ENCODE measurements around the gene CCDC192. TPM values are rescaled to one million over a fixed set of nuclear protein-coding genes. Genes with fewer than 3 reads are reported as not detected.

Gene CCDC192
- total and polyA plus RNA-seq, 2 of the 4 experiments (the other 2 are of a cell fraction), result not detected

DNA sequence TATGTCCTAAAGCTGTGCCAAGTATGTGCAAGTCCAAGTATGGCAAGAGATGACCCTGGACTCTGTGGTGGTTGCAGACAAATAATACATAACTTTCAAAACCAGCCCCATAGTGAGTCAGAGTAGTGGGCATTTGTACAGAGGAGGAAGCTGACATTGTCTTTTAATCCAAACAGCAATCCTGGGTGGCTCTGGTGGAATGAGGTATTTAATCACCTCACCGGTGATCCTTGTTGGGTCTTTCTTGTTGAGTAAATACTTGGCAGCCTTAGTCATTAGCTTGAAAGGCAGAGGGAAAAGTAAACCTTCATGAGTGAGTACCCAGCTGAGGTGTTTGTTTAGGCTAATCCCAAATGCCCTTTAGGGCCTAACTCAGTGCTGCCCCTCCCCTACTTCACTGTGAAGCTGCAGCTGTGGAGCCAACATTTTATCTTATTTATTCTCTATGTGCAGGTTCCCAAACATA, 231.6 kb downstream of the CCDC192 start:
- Histone ChIP-seq H3K9me3 (ENCODE audit: control insufficient read depth, insufficient read depth, low read length) (no peaks in the 10 kb centered on the region), H2BK20ac (ENCODE audit: low read depth, low read length) (no peak overlapping the region), H2BK5ac (ENCODE audit: low read depth, low read length, poor library complexity, severe bottlenecking) (no peak overlapping the region), H4K5ac (ENCODE audit: low read depth, low read length) (no peak overlapping the region), H2AK9ac (replicated peaks; ENCODE audit: low read depth, low read length, poor library complexity) (no peak overlapping the region), H3K4me2 (ENCODE audit: low read depth, low read length) (no peak overlapping the region), H3K18ac (ENCODE audit: low read depth, low read length) (no peak overlapping the region), H3K9ac (ENCODE audit: low read depth, low read length) (no peak overlapping the region), H2BK15ac (ENCODE audit: low read depth, low read length) (no peak overlapping the region), H3K4me1 (ENCODE audit: control insufficient read depth, insufficient read depth, low read length) (peaks cover 2% of the 10 kb centered on the region; the same call in 1 of the 2 replicates), H4K20me1 (ENCODE audit: insufficient read depth, low read length) (no peaks in the 10 kb centered on the region), H3K23ac (ENCODE audit: low read depth, low read length) (no peak overlapping the region), H3K27ac (ENCODE audit: insufficient read depth, low read length) (no peak overlapping the region), H2AK5ac (ENCODE audit: low read depth, low read length) (no peak overlapping the region), H3K4ac (ENCODE audit: low read depth, low read length) (no peak overlapping the region), H3K36me3 (ENCODE audit: control insufficient read depth, insufficient read depth, low read length) (no peaks in the 10 kb centered on the region), H3K4me3 (ENCODE audit: insufficient read depth, low read depth, low read length) (no peak overlapping the region), H3K79me1 (ENCODE audit: low read depth in 1 of 2, low read length in 2 of 2) (no peaks in the 10 kb centered on the region), H3K9me1 (ENCODE audit: insufficient read depth, low read length) (no peaks in the 10 kb centered on the region), H3K14ac (replicated peaks; ENCODE audit: low read depth, low read length) (no peak overlapping the region), H4K91ac (ENCODE audit: insufficient read depth, low read depth, low read length) (no peak overlapping the region), H3K27me3 (ENCODE audit: control insufficient read depth, insufficient read depth, low read length) (no peaks in the 10 kb centered on the region), H2AFZ (replicated peaks; ENCODE audit: low read length, poor library complexity) (no peak overlapping the region), H3K56ac (ENCODE audit: extremely low read depth, insufficient read depth, low read length) (no peak overlapping the region), H4K8ac (ENCODE audit: low read depth in 2 of 2, low read length in 2 of 2) (no peak overlapping the region), H2BK120ac (ENCODE audit: low read depth, low read length) (no peak overlapping the region)
- dilution Hi-C loops (cut with HindIII; ENCODE audit: low sequenced_read_pairs, unreplicated experiment) (no loop called here), in situ Hi-C loops (cut with MboI; ENCODE audit: low sequenced_read_pairs) (no loop called here), intact Hi-C loops (cut with micrococcal nuclease) (no loop called here)
- ChIA-PET CTCF (interaction anchor here (1.0 kb wide), 1 partner anchor 15 kb away, joined by 3 read pairs; no protein-coding TSS in a partner anchor), POLR2A (ENCODE audit: unreplicated experiment) (no interaction called here)
- TF ChIP-seq, protein P1, sequence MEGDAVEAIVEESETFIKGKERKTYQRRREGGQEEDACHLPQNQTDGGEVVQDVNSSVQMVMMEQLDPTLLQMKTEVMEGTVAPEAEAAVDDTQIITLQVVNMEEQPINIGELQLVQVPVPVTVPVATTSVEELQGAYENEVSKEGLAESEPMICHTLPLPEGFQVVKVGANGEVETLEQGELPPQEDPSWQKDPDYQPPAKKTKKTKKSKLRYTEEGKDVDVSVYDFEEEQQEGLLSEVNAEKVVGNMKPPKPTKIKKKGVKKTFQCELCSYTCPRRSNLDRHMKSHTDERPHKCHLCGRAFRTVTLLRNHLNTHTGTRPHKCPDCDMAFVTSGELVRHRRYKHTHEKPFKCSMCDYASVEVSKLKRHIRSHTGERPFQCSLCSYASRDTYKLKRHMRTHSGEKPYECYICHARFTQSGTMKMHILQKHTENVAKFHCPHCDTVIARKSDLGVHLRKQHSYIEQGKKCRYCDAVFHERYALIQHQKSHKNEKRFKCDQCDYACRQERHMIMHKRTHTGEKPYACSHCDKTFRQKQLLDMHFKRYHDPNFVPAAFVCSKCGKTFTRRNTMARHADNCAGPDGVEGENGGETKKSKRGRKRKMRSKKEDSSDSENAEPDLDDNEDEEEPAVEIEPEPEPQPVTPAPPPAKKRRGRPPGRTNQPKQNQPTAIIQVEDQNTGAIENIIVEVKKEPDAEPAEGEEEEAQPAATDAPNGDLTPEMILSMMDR (conservative IDR thresholded peaks at IDR 0.05; ENCODE audit: low read depth, low read length), result peak; percentile 9; the same call in 1 of the 2 replicates
- no peak for TF ChIP-seq SMC3 (IDR thresholded peaks at IDR 0.05; ENCODE audit: low read depth, low read length)
- TF ChIP-seq, protein P2, sequence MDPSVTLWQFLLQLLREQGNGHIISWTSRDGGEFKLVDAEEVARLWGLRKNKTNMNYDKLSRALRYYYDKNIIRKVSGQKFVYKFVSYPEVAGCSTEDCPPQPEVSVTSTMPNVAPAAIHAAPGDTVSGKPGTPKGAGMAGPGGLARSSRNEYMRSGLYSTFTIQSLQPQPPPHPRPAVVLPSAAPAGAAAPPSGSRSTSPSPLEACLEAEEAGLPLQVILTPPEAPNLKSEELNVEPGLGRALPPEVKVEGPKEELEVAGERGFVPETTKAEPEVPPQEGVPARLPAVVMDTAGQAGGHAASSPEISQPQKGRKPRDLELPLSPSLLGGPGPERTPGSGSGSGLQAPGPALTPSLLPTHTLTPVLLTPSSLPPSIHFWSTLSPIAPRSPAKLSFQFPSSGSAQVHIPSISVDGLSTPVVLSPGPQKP (IDR thresholded peaks at IDR 0.05; ENCODE audit: borderline replicate concordance, low read depth, low read length), result no peak
- TF ChIP-seq RCOR1 (IDR thresholded peaks at IDR 0.05; ENCODE audit: insufficient replicate concordance, low read length), result no peak
- no peak for TF ChIP-seq RFX5 (IDR thresholded peaks at IDR 0.05; ENCODE audit: low read depth, low read length)
- TF ChIP-seq CHD1 (IDR thresholded peaks at IDR 0.05; ENCODE audit: low read depth, low read length), result no peak
- TF ChIP-seq BHLHE40 (IDR thresholded peaks at IDR 0.05; ENCODE audit: low read depth, low read length), result no peak
- TF ChIP-seq MAFK (IDR thresholded peaks at IDR 0.05; ENCODE audit: low read depth, low read length), result no peak
- TF ChIP-seq CEBPB (IDR thresholded peaks at IDR 0.05; ENCODE audit: low read depth, low read length), result peak; percentile 11; the same call in 1 of the 2 replicates
- no peak for TF ChIP-seq MXI1 (IDR thresholded peaks at IDR 0.05; ENCODE audit: borderline replicate concordance, low read depth, low read length)
- no peak for TF ChIP-seq POLR2A (IDR thresholded peaks at IDR 0.05; ENCODE audit: low read depth, low read length)
- TF ChIP-seq NFE2L2 (IDR thresholded peaks at IDR 0.05; ENCODE audit: low read depth, low read length), result no peak
- TF ChIP-seq, protein P3, sequence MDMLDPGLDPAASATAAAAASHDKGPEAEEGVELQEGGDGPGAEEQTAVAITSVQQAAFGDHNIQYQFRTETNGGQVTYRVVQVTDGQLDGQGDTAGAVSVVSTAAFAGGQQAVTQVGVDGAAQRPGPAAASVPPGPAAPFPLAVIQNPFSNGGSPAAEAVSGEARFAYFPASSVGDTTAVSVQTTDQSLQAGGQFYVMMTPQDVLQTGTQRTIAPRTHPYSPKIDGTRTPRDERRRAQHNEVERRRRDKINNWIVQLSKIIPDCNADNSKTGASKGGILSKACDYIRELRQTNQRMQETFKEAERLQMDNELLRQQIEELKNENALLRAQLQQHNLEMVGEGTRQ (IDR thresholded peaks at IDR 0.05; ENCODE audit: low read depth, low read length), result no peak
- TF ChIP-seq MAZ (IDR thresholded peaks at IDR 0.05; ENCODE audit: borderline replicate concordance, low read depth, low read length), result no peak
- TF ChIP-seq FOS (IDR thresholded peaks at IDR 0.05; ENCODE audit: low read depth, low read length), result peak; percentile 42; the same call in 1 of the 2 replicates
- ATAC-seq (ENCODE audit: low read depth), result peak; percentile 79
- no TSS peak for BruUV-seq (replicated peaks)
- DNase-seq, result peak; percentile 63
- no CpG with 5 or more reads among the region's 1 CpG for WGBS, 2 experiments (ENCODE audit: extremely low coverage in 2 of 2, insufficient read length in 1 of 2)

Measured in IMR-90 (cell line).